Testis (tissue), 3 donors: Measurements from ENCODE around the gene DEK. TPM values are rescaled to one million over a fixed set of nuclear protein-coding genes. Genes with fewer than 3 reads are reported as not detected.

Experiments used
- DNase-seq: peaks from one replicate; pipeline ENCODE4 v3.0.0-alpha.2; 2019
- H3K27ac ChIP-seq, 2 donors: fragments of 200-600 bp; sonication (generic); one replicate each; pipeline ENCODE4 v1.5.1; 2019
- H3K27me3 ChIP-seq: fragments of 200-600 bp; sonication (generic); one replicate; pipeline ENCODE4 v1.5.1; 2019
- H3K36me3 ChIP-seq: fragments of 200-600 bp; sonication (generic); one replicate; pipeline ENCODE4 v1.5.1; 2017; ENCODE audit warnings: low read depth; ENCODE audit errors: missing control alignments
- H3K4me1 ChIP-seq: fragments of 200-600 bp; sonication (generic); one replicate; pipeline ENCODE4 v1.5.1; 2019
- H3K4me3 ChIP-seq, 2 donors: fragments of 200-600 bp; sonication (generic); one replicate each; pipeline ENCODE4 v1.5.1; 2017 to 2019
- H3K9me3 ChIP-seq: fragments of 200-600 bp; sonication (generic); one replicate; pipeline ENCODE4 v1.5.1; 2017
- POLR2A ChIP-seq: fragments of 450-650 bp; IDR thresholded peaks from one replicate; pipeline ENCODE4 v1.6.1; 2017; ENCODE audit warnings: antibody characterized with exemption, mild to moderate bottlenecking, moderate library complexity
- WGBS, 2 donors: methylation state at CpG; one replicate each; pipeline ENCODE4 v1.1.5; 2018; 5-methylcytosine and 5-hydroxymethylcytosine counted together
- intact Hi-C: fragments of 100-400 bp; cut with DNase I; formaldehyde crosslinking; loops from one replicate; pipeline ENCODE4 v1.15.1; 2023; ENCODE audit warnings: low total_unique reads
- polyA plus RNA-seq: library from polyadenylated mRNA; stranded (reverse); fragments of 350-450 nt; fragmentation: Illumina TruSeq; extraction: RNeasy Lipid Tissue Mini Kit (QIAGEN cat#74804); gene quantifications from one replicate; pipeline ENCODE4 v1.2.3, GENCODE V29; 2014; ENCODE audit warnings: low read depth, low replicate concordance; ENCODE audit not compliant: insufficient read depth
- total RNA-seq, 2 donors: library from RNA; depleted of rRNA; stranded (reverse); fragments of >200 nt; gene quantifications; one replicate each; pipeline ENCODE4 v1.2.3, GENCODE V29; 2016
- TF ChIP-seq, protein P1 (sequence below), 3 experiments: fragments of 450-650 bp in 2 of 3; fragments of 200-600 bp in 1 of 3; sonication (generic) in 1 of 3; IDR thresholded peaks; one replicate each; pipeline ENCODE4 v1.5.1; 2016 to 2019; ENCODE audit warnings: antibody characterized with exemption in 3 of 3, mild to moderate bottlenecking in 2 of 3, moderate library complexity in 1 of 3

The DEK gene
- total and polyA plus RNA-seq, 3 donors from 2014 or later: 14.0 to 65.2 (median 53.8) TPM

DNA sequence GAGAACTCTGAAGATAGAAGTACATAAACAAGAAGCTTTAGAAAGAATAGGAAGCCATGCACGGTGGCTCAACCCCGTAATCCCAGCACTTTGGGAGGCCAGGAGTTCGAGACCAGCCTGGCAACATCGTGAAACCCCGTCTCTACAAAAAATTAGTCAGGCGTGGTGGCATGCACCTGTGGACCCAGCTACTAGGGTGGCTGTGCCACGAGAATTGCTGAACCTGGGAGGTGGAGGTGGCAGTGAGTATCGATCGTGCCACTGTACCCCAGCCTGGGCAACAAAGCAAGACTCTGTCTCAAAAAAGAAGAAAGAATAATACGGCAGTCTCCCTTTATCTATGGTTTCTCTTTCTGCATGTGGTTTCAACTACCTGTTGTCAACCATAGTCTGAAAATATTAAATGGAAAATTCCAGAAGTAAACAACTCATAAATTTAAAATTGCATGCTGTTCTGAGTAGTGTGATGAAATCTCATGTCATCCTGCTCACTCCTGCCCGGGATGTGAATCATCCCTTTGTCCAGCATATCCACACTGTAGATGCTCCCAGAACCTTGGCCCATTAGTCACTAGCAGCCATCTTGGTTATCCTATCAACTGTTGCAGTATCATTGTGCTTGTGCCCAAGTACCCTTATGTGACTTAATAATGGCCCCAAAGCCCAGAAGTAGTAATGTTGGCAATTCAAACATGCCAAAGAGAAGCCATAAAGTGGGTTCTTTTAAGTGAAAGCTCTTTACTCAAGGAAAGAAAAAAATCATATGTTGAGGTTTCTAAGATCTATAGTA is 22.1 kb downstream of the DEK start:
- 88 to 89% methylated on average over 11 of the region's 11 CpGs for WGBS, 2 donors
- no peak for DNase-seq
- TF ChIP-seq, protein P1, sequence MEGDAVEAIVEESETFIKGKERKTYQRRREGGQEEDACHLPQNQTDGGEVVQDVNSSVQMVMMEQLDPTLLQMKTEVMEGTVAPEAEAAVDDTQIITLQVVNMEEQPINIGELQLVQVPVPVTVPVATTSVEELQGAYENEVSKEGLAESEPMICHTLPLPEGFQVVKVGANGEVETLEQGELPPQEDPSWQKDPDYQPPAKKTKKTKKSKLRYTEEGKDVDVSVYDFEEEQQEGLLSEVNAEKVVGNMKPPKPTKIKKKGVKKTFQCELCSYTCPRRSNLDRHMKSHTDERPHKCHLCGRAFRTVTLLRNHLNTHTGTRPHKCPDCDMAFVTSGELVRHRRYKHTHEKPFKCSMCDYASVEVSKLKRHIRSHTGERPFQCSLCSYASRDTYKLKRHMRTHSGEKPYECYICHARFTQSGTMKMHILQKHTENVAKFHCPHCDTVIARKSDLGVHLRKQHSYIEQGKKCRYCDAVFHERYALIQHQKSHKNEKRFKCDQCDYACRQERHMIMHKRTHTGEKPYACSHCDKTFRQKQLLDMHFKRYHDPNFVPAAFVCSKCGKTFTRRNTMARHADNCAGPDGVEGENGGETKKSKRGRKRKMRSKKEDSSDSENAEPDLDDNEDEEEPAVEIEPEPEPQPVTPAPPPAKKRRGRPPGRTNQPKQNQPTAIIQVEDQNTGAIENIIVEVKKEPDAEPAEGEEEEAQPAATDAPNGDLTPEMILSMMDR (IDR thresholded peaks at IDR 0.05): no peak
- no peak for TF ChIP-seq POLR2A

GRCh38 chr6:18241208-18242038 is 22.9 kb downstream of the DEK start:
- WGBS, 2 donors: 92 to 96% methylated on average over 1 of the region's 1 CpG
- Histone ChIP-seq H3K36me3 (no peaks in the 10 kb centered on the region), H3K9me3 (no peaks in the 10 kb centered on the region), H3K27me3 (no peaks in the 10 kb centered on the region), H3K4me1 (no peaks in the 10 kb centered on the region), H3K4me3 (no peak overlapping the region), H3K27ac (no peak overlapping the region)
- intact Hi-C loops: no loop called here
- DNase-seq: no peak
- no peak for TF ChIP-seq POLR2A
- TF ChIP-seq, protein P1 (IDR thresholded peaks at IDR 0.05): no peak

More for the DNA sequence above, 22.1 kb downstream of the DEK start:
- intact Hi-C loops: no loop called here
- Histone ChIP-seq H3K27me3 (no peaks in the 10 kb centered on the region), H3K4me3 (no peak overlapping the region), H3K27ac (no peak overlapping the region), H3K9me3 (no peaks in the 10 kb centered on the region), H3K36me3 (no peaks in the 10 kb centered on the region), H3K4me1 (no peaks in the 10 kb centered on the region)

- Histone ChIP-seq H3K4me3 (no peak overlapping the region), H3K36me3 (no peaks in the 10 kb centered on the region), H3K27ac (no peak overlapping the region), H3K4me1 (no peaks in the 10 kb centered on the region), H3K27me3 (no peaks in the 10 kb centered on the region), H3K9me3 (no peaks in the 10 kb centered on the region)
- intact Hi-C loops: no loop called here
- no peak for DNase-seq
- WGBS, 2 donors: 65 to 74% methylated on average over 2 of the region's 2 CpGs
- TF ChIP-seq, protein P1 (IDR thresholded peaks at IDR 0.05): no peak
- no peak for TF ChIP-seq POLR2A
These were observed 24.1 kb downstream of the DEK start for GRCh38 chr6:18240230-18240629.

DNA sequence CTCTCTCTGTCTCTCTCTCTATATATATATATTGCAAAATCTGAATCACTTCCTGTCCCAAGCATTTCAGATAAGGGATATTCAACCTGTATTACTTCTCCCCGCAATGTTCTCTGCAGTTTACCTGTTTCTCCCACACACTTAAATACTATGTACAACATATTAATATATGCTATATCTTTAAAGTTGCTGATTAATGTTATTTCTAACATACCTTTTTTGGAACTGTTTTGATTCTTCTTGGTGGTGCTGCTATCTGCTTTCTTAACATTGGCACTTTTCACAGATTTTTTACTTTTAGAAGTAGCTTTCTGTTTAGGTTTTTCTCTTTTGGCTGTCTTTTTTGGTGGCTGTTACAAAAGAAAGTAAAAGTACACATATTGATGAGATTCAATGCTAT is 27.2 kb downstream of the DEK start:
- Histone ChIP-seq H3K27me3 (no peaks in the 10 kb centered on the region), H3K4me1 (no peaks in the 10 kb centered on the region), H3K36me3 (no peaks in the 10 kb centered on the region), H3K9me3 (no peaks in the 10 kb centered on the region), H3K27ac (no peak overlapping the region), H3K4me3 (no peak overlapping the region)
- no peak for DNase-seq
- TF ChIP-seq, protein P1 (IDR thresholded peaks at IDR 0.05): no peak
- no peak for TF ChIP-seq POLR2A
- 100% methylated on average over 1 of the region's 1 CpG for WGBS, 2 donors
- intact Hi-C loops: no loop called here
